Measurements from ENCODE around the gene DLGAP4. TPM values are rescaled to one million over a fixed set of nuclear protein-coding genes. Genes with fewer than 3 reads are reported as not detected.

DLGAP4 gene
- total and polyA plus RNA-seq, 9 of the 15 experiments (the other 6 are each of a cell fraction or from before 2014, with no cell fraction given) = 0.31 to 34.1 (median 4.5) TPM

GRCh38 chr20:36384022-36384619, 78.0 kb downstream of the DLGAP4 start (continued):
- TF ChIP-seq ZC3H11A (IDR thresholded peaks at IDR 0.05; ENCODE audit: low read depth, low read length) = no peak
- 0 out of 2 replicates have a peak, but pooled peaks have one; percentile 38 for TF ChIP-seq CEBPG (CRISPR knock-in tag; IDR thresholded peaks at IDR 0.05)
- no peak for TF ChIP-seq CEBPG (tag; conservative IDR thresholded peaks at IDR 0.05 in 1 of 2, IDR thresholded peaks at IDR 0.05 in 1 of 2)
- TF ChIP-seq ZNF445 (CRISPR knock-in tag; IDR thresholded peaks at IDR 0.05; ENCODE audit: low read depth) = no peak
- TF ChIP-seq THAP12 (CRISPR knock-in tag; IDR thresholded peaks at IDR 0.05) = no peak
- no peak for TF ChIP-seq ELF1 (tag; IDR thresholded peaks at IDR 0.05)
- no peak for TF ChIP-seq ESRRA (IDR thresholded peaks at IDR 0.05; ENCODE audit: borderline replicate concordance, low read depth)
- no peak for TF ChIP-seq JUND (IDR thresholded peaks at IDR 0.05; ENCODE audit: borderline replicate concordance, low read depth, low read length)
- TF ChIP-seq JUND (tag; IDR thresholded peaks at IDR 0.05; ENCODE audit: borderline replicate concordance, low read depth, low read length) = peak; percentile 60; the same call in 1 of the 3 replicates
- peak; percentile 53 for TF ChIP-seq ZFX (CRISPR knock-in tag; IDR thresholded peaks at IDR 0.05)
- no peak; a peak in 1 of 4 replicates for TF ChIP-seq TRIM24 (IDR thresholded peaks at IDR 0.05)
- TF ChIP-seq, protein P1, sequence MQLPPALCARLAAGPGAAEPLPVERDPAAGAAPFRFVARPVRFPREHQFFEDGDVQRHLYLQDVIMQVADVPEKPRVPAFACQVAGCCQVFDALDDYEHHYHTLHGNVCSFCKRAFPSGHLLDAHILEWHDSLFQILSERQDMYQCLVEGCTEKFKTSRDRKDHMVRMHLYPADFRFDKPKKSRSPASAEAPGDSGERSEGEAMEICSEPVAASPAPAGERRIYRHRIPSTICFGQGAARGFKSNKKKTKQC (CRISPR knock-in tag; IDR thresholded peaks at IDR 0.05) = peak; percentile 100
- TF ChIP-seq NR2C1 (IDR thresholded peaks at IDR 0.05) = peak; percentile 75
- peak; percentile 86 for TF ChIP-seq NR2C1 (tag; IDR thresholded peaks at IDR 0.05)
- no peak for TF ChIP-seq ZNF253 (CRISPR knock-in tag; conservative IDR thresholded peaks at IDR 0.05)
- no peak for TF ChIP-seq ZNF830 (CRISPR knock-in tag; IDR thresholded peaks at IDR 0.05)
- TF ChIP-seq, protein P2, sequence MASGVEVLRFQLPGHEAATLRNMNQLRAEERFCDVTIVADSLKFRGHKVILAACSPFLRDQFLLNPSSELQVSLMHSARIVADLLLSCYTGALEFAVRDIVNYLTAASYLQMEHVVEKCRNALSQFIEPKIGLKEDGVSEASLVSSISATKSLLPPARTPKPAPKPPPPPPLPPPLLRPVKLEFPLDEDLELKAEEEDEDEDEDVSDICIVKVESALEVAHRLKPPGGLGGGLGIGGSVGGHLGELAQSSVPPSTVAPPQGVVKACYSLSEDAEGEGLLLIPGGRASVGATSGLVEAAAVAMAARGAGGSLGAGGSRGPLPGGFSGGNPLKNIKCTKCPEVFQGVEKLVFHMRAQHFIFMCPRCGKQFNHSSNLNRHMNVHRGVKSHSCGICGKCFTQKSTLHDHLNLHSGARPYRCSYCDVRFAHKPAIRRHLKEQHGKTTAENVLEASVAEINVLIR (CRISPR knock-in tag; IDR thresholded peaks at IDR 0.05) = 0 out of 2 replicates have a peak, but pooled peaks have one; percentile 28
- TF ChIP-seq MTF1 (CRISPR knock-in tag; IDR thresholded peaks at IDR 0.05; ENCODE audit: borderline replicate concordance) = peak; percentile 74
- peak; percentile 100 for TF ChIP-seq FOXK1 (CRISPR knock-in tag; IDR thresholded peaks at IDR 0.05; ENCODE audit: borderline replicate concordance)
- TF ChIP-seq NFXL1 (CRISPR knock-in tag; IDR thresholded peaks at IDR 0.05) = no peak
- no peak for TF ChIP-seq SMARCB1 (IDR thresholded peaks at IDR 0.05; ENCODE audit: insufficient read length, low read depth)
- TF ChIP-seq NCOA6 (IDR thresholded peaks at IDR 0.05) = peak; percentile 99
- peak; percentile 64; the same call in 1 of the 2 replicates for TF ChIP-seq FOXJ2 (tag; IDR thresholded peaks at IDR 0.05)

All from K562 (cell line).